Heart left ventricle (tissue), 16 donors: ENCODE data around the gene FILIP1. TPM values are rescaled to one million over a fixed set of nuclear protein-coding genes. Genes with fewer than 3 reads are reported as not detected.
A peak's percentile ranks its signal among the peaks of the same experiment; 100 is the strongest.

ENCODE experiments used
- ATAC-seq, 4 donors: fragments of 200-7000 bp; cut with Tn5 transposase; one replicate each; pipeline ENCODE4 v1.9.1; 2020 to 2022; ENCODE audit warnings: moderate library complexity in 4 of 4, mild to moderate bottlenecking in 3 of 4, moderate number of reproducible peaks in 1 of 4
- DNase-seq, 5 donors: peaks; one replicate each; pipeline ENCODE4 v3.0.0-alpha.2; 2020
- H3K27ac ChIP-seq, 12 donors: fragments of 200-600 bp; sonication (generic) in 4 of 12; one replicate each; pipeline versions ENCODE4 v1.5.0 to v1.8.0; 2016 to 2022; ENCODE audit warnings: mild to moderate bottlenecking in 2 of 12
- H3K27me3 ChIP-seq, 9 donors: fragments of 200-600 bp; sonication (generic) in 2 of 9; one replicate each; pipeline versions ENCODE4 v1.5.1 to v1.8.0; 2016 to 2022; ENCODE audit warnings: mild to moderate bottlenecking in 3 of 9
- H3K36me3 ChIP-seq, 9 donors: fragments of 200-600 bp; sonication (generic) in 2 of 9; one replicate each; pipeline versions ENCODE4 v1.5.0 to v1.8.0; 2018 to 2022; ENCODE audit warnings: mild to moderate bottlenecking in 2 of 9
- H3K4me1 ChIP-seq, 12 donors: fragments of 200-600 bp; sonication (generic) in 4 of 12; one replicate each; pipeline versions ENCODE4 v1.5.0 to v1.8.0; 2016 to 2022; ENCODE audit warnings: mild to moderate bottlenecking in 3 of 12
- H3K4me3 ChIP-seq, 12 donors: fragments of 200-600 bp; sonication (generic) in 4 of 12; one replicate each; pipeline versions ENCODE4 v1.5.0 to v1.8.0; 2017 to 2022; ENCODE audit warnings: mild to moderate bottlenecking in 9 of 12, moderate library complexity in 4 of 12
- H3K9me3 ChIP-seq, 12 donors: fragments of 200-600 bp; sonication (generic) in 4 of 12; one replicate each; pipeline versions ENCODE4 v1.5.0 to v1.8.0; 2016 to 2022; ENCODE audit warnings: mild to moderate bottlenecking in 1 of 12
- POLR2A ChIP-seq, 2 donors: fragments of 450-650 bp; IDR thresholded peaks; one replicate each; pipeline ENCODE4 v1.6.1; 2017; ENCODE audit warnings: antibody characterized with exemption in 2 of 2, mild to moderate bottlenecking in 2 of 2, moderate library complexity in 2 of 2
- WGBS, 4 donors: extraction: QIAGEN DNeasy Blood & Tissue Kit in 2 of 4; methylation state at CpG; one replicate each; pipeline versions ENCODE4 v1.1.5 to v1.1.7; 2013 to 2018; 5-methylcytosine and 5-hydroxymethylcytosine counted together
- intact Hi-C, 10 donors: fragments of 100-400 bp; cut with DNase I; formaldehyde crosslinking; loops; one replicate each; pipeline versions ENCODE4 v1.11.1 to v1.14.2; 2022
- polyA plus RNA-seq, 2 donors: library from polyadenylated mRNA; stranded (reverse); fragments of 200-250 nt; gene quantifications; one replicate each; pipeline ENCODE4 v1.2.3, GENCODE V29; 2013
- total RNA-seq, 9 donors: library from RNA; depleted of rRNA in 2 of 9; stranded (reverse); fragments of >200 nt in 2 of 9; fragmentation: NEBNext Ultra II Directional in 3 of 9; extraction: Animal tissue kit (Norgen Biotek cat#: 25700) in 3 of 9; gene quantifications; one replicate each; pipeline versions ENCODE4 v1.1.0 to v1.2.4, GENCODE V29; 2016 to 2023
- TF ChIP-seq, protein P1 (sequence below), 12 donors: fragments of 200-600 bp; sonication (generic) in 4 of 12; IDR thresholded peaks; one replicate each; pipeline versions ENCODE4 v1.5.0 to v1.8.0; 2018 to 2022; ENCODE audit warnings: antibody characterized with exemption in 12 of 12, mild to moderate bottlenecking in 5 of 12
- donor health status: ischemic (EF 13 %, LVEDD 7.1; RV severe dilation, severe dysfunction).
- donor health status: healthy with polysubstance abuse.
- donor health status: DM: no; HTN: yes; CAD: no.
- donor health status: DM: no; HTN: no; CAD: no.
- donor health status: ischemic (EF 25% LVEDD 6.9; RV normal size, moderate dysfunction).
- donor health status: ischemic (EF 25% LVEDD 5.7; RV mildly dilated, moderate dysfunction).
- donor health status: healthy.
- donor health status: DM: yes; HTN: yes; CAD: no.
- donor health status: ischemic (EF 35%, LVEDD 5.7; RV mildly dilated, moderate dysfunction).
- donor health status: nonischemic (EF 11% LVEDD 7.7; RV severe dilation, severe dysfunction).
- donor health status: DM: yes; HTN: yes; CAD: no.
- donor health status: PGD.
- donor health status: ischemic (EF 29% LVEDD 5.4; RV normal size, mild dysfunction).
- donor health status: nonischemic (EF 23%, LVEDD 6.1; RV moderate dilation, normal function).

The FILIP1 gene
- total and polyA plus RNA-seq, 11 donors: 49.2 to 230 (median 158) TPM

GRCh38 chr6:75268121-75268987 is 225.2 kb downstream of the FILIP1 start:
- 74 to 82% (median 79%) methylated on average over 5 of the region's 5 CpGs for WGBS, 4 donors
- H3K27me3 ChIP-seq: no peaks in the 10 kb centered on the region
- peaks cover 0 to 37% (median 23%) of the 10 kb centered on the region in 9 donors for H3K36me3 ChIP-seq
- DNase-seq (no peak), ATAC-seq (peak in 2 of 4 donors; percentile 23 to 29)
- H3K4me3 ChIP-seq: no peak overlapping the region
- intact Hi-C loops: loop anchor here in 4 of 10 donors (2.0 to 5.0 kb wide), 3 partner anchors 239 to 259 kb away; no protein-coding TSS in a partner anchor
- peaks cover 0 to 60% (median 24%) of the 10 kb centered on the region in 12 donors for H3K4me1 ChIP-seq
- TF ChIP-seq, protein P1, sequence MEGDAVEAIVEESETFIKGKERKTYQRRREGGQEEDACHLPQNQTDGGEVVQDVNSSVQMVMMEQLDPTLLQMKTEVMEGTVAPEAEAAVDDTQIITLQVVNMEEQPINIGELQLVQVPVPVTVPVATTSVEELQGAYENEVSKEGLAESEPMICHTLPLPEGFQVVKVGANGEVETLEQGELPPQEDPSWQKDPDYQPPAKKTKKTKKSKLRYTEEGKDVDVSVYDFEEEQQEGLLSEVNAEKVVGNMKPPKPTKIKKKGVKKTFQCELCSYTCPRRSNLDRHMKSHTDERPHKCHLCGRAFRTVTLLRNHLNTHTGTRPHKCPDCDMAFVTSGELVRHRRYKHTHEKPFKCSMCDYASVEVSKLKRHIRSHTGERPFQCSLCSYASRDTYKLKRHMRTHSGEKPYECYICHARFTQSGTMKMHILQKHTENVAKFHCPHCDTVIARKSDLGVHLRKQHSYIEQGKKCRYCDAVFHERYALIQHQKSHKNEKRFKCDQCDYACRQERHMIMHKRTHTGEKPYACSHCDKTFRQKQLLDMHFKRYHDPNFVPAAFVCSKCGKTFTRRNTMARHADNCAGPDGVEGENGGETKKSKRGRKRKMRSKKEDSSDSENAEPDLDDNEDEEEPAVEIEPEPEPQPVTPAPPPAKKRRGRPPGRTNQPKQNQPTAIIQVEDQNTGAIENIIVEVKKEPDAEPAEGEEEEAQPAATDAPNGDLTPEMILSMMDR (IDR thresholded peaks at IDR 0.05): no peak
- no peak for TF ChIP-seq POLR2A (IDR thresholded peaks at IDR 0.05)
- peak overlapping the region in 3 of 12 donors; percentile 30 to 54 (median 31) for H3K27ac ChIP-seq
- H3K9me3 ChIP-seq: peaks cover 0 to 5% (median 0%) of the 10 kb centered on the region in 12 donors

- peak overlapping the region in 2 of 12 donors; percentile 31 to 54 for H3K27ac ChIP-seq
- H3K4me1 ChIP-seq: peaks cover 0 to 55% (median 22%) of the 10 kb centered on the region in 12 donors
- no peak overlapping the region for H3K4me3 ChIP-seq
- DNase-seq (no peak), ATAC-seq (peak in 2 of 4 donors; percentile 30 to 52)
- intact Hi-C loops: loop anchor here in 7 of 10 donors (2.0 to 5.0 kb wide), 4 partner anchors 240 to 260 kb away; no protein-coding TSS in a partner anchor
- H3K36me3 ChIP-seq: peaks cover 0 to 46% (median 31%) of the 10 kb centered on the region in 9 donors
- peaks cover 0 to under 1% (median 0%) of the 10 kb centered on the region in 12 donors for H3K9me3 ChIP-seq
- TF ChIP-seq, protein P1 (IDR thresholded peaks at IDR 0.05): no peak
- no peak for TF ChIP-seq POLR2A (IDR thresholded peaks at IDR 0.05)
- no peaks in the 10 kb centered on the region for H3K27me3 ChIP-seq
- 18 to 32% (median 24%) methylated on average over 4 of the region's 4 CpGs for WGBS, 4 donors
Observed at GRCh38 chr6:75267461-75267860, 226.1 kb downstream of the FILIP1 start.

DNA sequence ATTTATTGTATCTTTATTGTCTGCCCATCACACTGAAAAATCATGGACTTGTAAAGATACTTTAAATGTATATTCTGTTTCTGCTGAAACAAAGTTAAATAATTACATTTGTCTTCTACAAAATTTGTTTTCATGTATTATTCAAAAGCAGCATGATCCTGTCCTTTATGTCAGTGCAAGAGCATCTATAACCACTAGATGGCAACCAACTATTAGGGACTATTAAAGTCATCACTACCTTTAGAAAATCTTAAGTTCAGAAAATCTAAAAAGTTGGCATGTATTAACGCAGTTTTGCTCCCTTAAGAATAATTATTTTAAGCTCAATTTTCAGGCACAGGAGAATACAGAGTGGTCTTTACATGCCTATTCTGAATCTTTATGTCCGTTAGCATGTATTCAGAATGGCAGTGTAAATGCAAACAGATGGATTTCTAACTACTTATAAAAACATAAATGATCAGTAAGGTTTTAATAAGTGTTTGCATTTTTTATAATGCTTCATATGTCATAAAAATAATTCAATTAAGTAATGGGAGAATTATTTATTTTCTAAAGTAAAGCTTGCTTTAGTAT is 226.8 kb downstream of the FILIP1 start:
- Histone ChIP-seq H3K27me3 (no peaks in the 10 kb centered on the region), H3K27ac (no peak overlapping the region), H3K9me3 (no peaks in the 10 kb centered on the region), H3K4me3 (no peak overlapping the region), H3K36me3 (peaks cover 0 to 49% (median 33%) of the 10 kb centered on the region in 9 donors), H3K4me1 (peaks cover 0 to 48% (median 21%) of the 10 kb centered on the region in 12 donors)
- intact Hi-C loops: loop anchor here in 8 of 10 donors (1.0 to 5.0 kb wide), 5 partner anchors 240 to 260 kb away; no protein-coding TSS in a partner anchor
- 45 to 56% (median 52%) methylated on average over 2 of the region's 2 CpGs for WGBS, 4 donors
- TF ChIP-seq, protein P1 (IDR thresholded peaks at IDR 0.05): peak; percentile 69 to 93 (median 86)
- TF ChIP-seq POLR2A (IDR thresholded peaks at IDR 0.05): no peak
- ATAC-seq: peak in 3 of 4 donors; percentile 68 to 70 (median 70)
- no peak for DNase-seq

- ATAC-seq (no peak), DNase-seq (no peak)
- Histone ChIP-seq H3K27ac (no peak overlapping the region), H3K4me3 (no peak overlapping the region), H3K27me3 (no peaks in the 10 kb centered on the region), H3K36me3 (peaks cover 0 to 79% (median 65%) of the 10 kb centered on the region in 9 donors), H3K4me1 (peaks cover 0 to 33% (median 18%) of the 10 kb centered on the region in 12 donors), H3K9me3 (no peaks in the 10 kb centered on the region)
- TF ChIP-seq, protein P1 (IDR thresholded peaks at IDR 0.05): no peak
- TF ChIP-seq POLR2A (IDR thresholded peaks at IDR 0.05): no peak
- intact Hi-C loops: loop anchor here in 1 of 10 donors (5.0 kb wide), 1 partner anchor 264 kb away; no protein-coding TSS in a partner anchor
Observed at GRCh38 chr6:75263401-75263750, 230.2 kb downstream of the FILIP1 start.
